Measurements from ENCODE around the gene SLC47A2.

Gene SLC47A2

DNA sequence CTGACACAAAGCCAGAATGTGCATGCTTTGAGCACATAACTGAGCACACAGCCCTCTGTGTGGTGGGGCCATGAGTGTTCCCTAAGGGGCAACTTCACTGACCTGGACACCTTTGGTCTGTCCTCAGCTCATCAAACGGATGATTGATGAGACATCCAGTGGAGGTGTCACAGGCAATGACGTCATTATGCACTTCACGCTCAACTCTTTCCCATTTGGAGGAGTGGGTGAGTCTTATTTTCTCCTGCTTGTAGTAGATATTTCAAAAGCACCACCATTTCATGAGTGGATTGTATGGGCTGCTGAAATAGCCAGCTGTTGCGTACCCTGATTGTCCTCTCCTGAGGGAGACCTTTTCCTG is 51.6 kb downstream of the SLC47A2 start:
- H3K4me3 ChIP-seq (ENCODE audit: low read length) = no peak overlapping the region
- TF ChIP-seq, protein P1, sequence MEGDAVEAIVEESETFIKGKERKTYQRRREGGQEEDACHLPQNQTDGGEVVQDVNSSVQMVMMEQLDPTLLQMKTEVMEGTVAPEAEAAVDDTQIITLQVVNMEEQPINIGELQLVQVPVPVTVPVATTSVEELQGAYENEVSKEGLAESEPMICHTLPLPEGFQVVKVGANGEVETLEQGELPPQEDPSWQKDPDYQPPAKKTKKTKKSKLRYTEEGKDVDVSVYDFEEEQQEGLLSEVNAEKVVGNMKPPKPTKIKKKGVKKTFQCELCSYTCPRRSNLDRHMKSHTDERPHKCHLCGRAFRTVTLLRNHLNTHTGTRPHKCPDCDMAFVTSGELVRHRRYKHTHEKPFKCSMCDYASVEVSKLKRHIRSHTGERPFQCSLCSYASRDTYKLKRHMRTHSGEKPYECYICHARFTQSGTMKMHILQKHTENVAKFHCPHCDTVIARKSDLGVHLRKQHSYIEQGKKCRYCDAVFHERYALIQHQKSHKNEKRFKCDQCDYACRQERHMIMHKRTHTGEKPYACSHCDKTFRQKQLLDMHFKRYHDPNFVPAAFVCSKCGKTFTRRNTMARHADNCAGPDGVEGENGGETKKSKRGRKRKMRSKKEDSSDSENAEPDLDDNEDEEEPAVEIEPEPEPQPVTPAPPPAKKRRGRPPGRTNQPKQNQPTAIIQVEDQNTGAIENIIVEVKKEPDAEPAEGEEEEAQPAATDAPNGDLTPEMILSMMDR (IDR thresholded peaks at IDR 0.05; ENCODE audit: low read depth, low read length) = no peak
- TF ChIP-seq EZH2phosphoT487 (IDR thresholded peaks at IDR 0.05; ENCODE audit: low read depth) = no peak

DNA sequence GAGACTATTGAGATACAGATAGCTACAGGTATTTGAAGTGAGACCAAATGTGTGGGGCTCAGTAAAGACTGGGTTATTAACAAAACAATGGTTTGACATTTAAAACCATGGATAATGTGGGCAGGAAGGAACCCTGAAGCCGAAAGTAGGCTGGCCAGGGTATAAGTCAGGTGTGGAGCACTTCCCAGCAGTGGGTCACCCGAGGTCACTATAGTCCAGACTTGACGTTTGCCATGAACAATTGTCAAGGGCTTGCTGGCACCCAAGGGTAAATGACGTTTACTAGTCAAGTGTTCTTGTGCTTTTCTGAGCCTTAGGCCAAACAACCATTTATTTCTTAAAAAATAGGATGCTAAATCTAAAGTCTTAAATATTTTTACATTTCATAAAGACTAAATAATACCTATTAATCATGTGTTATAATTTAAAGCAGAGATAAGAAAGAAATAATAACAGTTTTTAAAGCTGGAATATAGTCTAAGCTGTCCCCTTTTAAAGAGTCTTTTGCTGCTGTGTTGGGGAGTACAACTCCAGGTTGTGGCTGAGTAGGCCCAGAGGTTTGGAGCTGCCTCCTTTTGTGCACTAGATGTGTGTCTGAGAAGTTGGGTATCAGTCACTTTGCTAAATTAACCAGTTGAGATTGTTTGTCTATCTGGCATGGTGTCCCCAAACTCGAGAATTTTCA is 52.1 kb downstream of the SLC47A2 start:
- Histone ChIP-seq H3K4me3 (ENCODE audit: low read length) (no peak overlapping the region), H3K27ac (ENCODE audit: low read length) (no peak overlapping the region), H3K9ac (ENCODE audit: low read length) (no peak overlapping the region), H3K79me2 (ENCODE audit: low read length) (no peaks in the 10 kb centered on the region), H4K20me1 (ENCODE audit: insufficient read depth, low read length) (no peaks in the 10 kb centered on the region), H2AFZ (ENCODE audit: low read depth, low read length) (no peak overlapping the region), H3K36me3 (replicated peaks; ENCODE audit: low read depth, low read length) (no peaks in the 10 kb centered on the region), H3K27me3 (ENCODE audit: low read depth, low read length) (no peaks in the 10 kb centered on the region), H3K4me1 (ENCODE audit: low read length) (no peaks in the 10 kb centered on the region), H3K9me3 (ENCODE audit: insufficient read depth, low read length) (no peaks in the 10 kb centered on the region), H3K4me2 (ENCODE audit: low read length) (no peak overlapping the region)
- TF ChIP-seq EZH2phosphoT487 (IDR thresholded peaks at IDR 0.05; ENCODE audit: low read depth) = no peak
- TF ChIP-seq, protein P1 (IDR thresholded peaks at IDR 0.05; ENCODE audit: low read depth, low read length) = no peak

More for the DNA sequence above, 51.6 kb downstream of the SLC47A2 start:
- Histone ChIP-seq H3K9me3 (ENCODE audit: insufficient read depth, low read length) (no peaks in the 10 kb centered on the region), H4K20me1 (ENCODE audit: insufficient read depth, low read length) (no peaks in the 10 kb centered on the region), H2AFZ (ENCODE audit: low read depth, low read length) (no peak overlapping the region), H3K4me2 (ENCODE audit: low read length) (no peak overlapping the region), H3K27me3 (ENCODE audit: low read depth, low read length) (no peaks in the 10 kb centered on the region), H3K79me2 (ENCODE audit: low read length) (no peaks in the 10 kb centered on the region), H3K27ac (ENCODE audit: low read length) (no peak overlapping the region), H3K4me1 (ENCODE audit: low read length) (no peaks in the 10 kb centered on the region), H3K36me3 (replicated peaks; ENCODE audit: low read depth, low read length) (no peaks in the 10 kb centered on the region), H3K9ac (ENCODE audit: low read length) (no peak overlapping the region)

DNA sequence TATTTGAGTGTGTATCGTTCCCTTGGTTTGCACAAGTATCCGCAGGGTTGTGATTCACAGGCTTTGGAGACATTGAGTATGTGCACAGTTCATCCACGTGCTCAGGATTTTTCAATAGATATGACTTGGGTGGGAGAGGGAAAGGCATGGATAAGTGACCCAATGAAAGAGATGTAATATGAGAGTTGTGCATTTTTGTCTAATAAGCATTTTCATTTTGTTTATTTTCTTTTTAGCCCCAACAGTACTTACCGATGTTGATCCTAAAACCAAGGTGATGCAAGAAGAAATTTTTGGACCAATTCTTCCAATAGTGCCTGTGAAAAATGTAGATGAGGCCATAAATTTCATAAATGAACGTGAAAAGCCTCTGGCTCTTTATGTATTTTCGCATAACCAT is 53.3 kb downstream of the SLC47A2 start:
- Histone ChIP-seq H3K27ac (ENCODE audit: low read length) (no peak overlapping the region), H3K36me3 (replicated peaks; ENCODE audit: low read depth, low read length) (no peaks in the 10 kb centered on the region), H3K79me2 (ENCODE audit: low read length) (no peaks in the 10 kb centered on the region), H3K4me1 (ENCODE audit: low read length) (no peaks in the 10 kb centered on the region), H4K20me1 (ENCODE audit: insufficient read depth, low read length) (no peaks in the 10 kb centered on the region), H2AFZ (ENCODE audit: low read depth, low read length) (no peak overlapping the region), H3K9ac (ENCODE audit: low read length) (no peak overlapping the region), H3K4me3 (ENCODE audit: low read length) (no peak overlapping the region), H3K9me3 (ENCODE audit: insufficient read depth, low read length) (no peaks in the 10 kb centered on the region), H3K27me3 (ENCODE audit: low read depth, low read length) (no peaks in the 10 kb centered on the region), H3K4me2 (ENCODE audit: low read length) (no peak overlapping the region)
- no peak for TF ChIP-seq EZH2phosphoT487 (IDR thresholded peaks at IDR 0.05; ENCODE audit: low read depth)
- TF ChIP-seq, protein P1 (IDR thresholded peaks at IDR 0.05; ENCODE audit: low read depth, low read length) = no peak

DNA sequence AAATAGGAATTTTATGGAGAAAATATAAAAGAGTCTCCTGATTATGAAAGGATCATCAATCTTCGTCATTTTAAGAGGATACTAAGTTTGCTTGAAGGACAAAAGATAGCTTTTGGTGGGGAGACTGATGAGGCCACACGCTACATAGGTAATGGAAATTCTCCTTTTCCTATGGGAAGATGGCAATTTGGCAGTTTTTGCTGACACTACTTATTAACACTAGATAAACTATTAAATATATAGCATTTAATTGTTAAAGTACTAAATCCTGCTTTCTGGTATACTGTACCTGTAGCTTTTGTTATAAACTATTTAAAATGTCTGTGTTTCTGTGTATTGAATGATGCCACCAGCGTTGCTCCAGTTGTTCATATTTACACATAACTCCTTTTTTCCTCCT is 55.3 kb downstream of the SLC47A2 start:
- no peaks in the 10 kb centered on the region for H3K79me2 ChIP-seq (ENCODE audit: low read length)
- no peak overlapping the region for H3K9ac ChIP-seq (ENCODE audit: low read length)
- H3K4me3 ChIP-seq (ENCODE audit: low read length) = no peak overlapping the region
- no peaks in the 10 kb centered on the region for H3K9me3 ChIP-seq (ENCODE audit: insufficient read depth, low read length)
- no peaks in the 10 kb centered on the region for H3K36me3 ChIP-seq (replicated peaks; ENCODE audit: low read depth, low read length)
- H3K27me3 ChIP-seq (ENCODE audit: low read depth, low read length) = no peaks in the 10 kb centered on the region
- TF ChIP-seq, protein P1 (IDR thresholded peaks at IDR 0.05; ENCODE audit: low read depth, low read length) = no peak
- TF ChIP-seq EZH2phosphoT487 (IDR thresholded peaks at IDR 0.05; ENCODE audit: low read depth) = no peak
- no peak overlapping the region for H3K4me2 ChIP-seq (ENCODE audit: low read length)
- no peak overlapping the region for H2AFZ ChIP-seq (ENCODE audit: low read depth, low read length)
- H3K27ac ChIP-seq (ENCODE audit: low read length) = no peak overlapping the region
- H3K4me1 ChIP-seq (ENCODE audit: low read length) = no peaks in the 10 kb centered on the region
- no peaks in the 10 kb centered on the region for H4K20me1 ChIP-seq (ENCODE audit: insufficient read depth, low read length)
